Stimulated activated CD8-positive, alpha-beta memory T cell treated with anti-CD3 and anti-CD28 coated beads, Interleukin-7, amount 100 ng/mL, for 4 hours (primary cell): ENCODE measurements around the gene NKIRAS1.
"Not testable (repeated sequence)": the region's sequence is repeated elsewhere in the genome, so short reads cannot be mapped to it uniquely, and the experiment has no call there.

ENCODE experiments used
- DNase-seq, 2 donors: peaks; one replicate each; pipeline ENCODE4 v3.0.0-alpha.2; 2020; ENCODE audit warnings: low read depth in 2 of 2

NKIRAS1 gene

GRCh38 chr3:23870663-23871043, 46.1 kb downstream of the NKIRAS1 start:
- not testable (repeated sequence) for DNase-seq

GRCh38 chr3:23869977-23870662, 46.7 kb downstream of the NKIRAS1 start:
- DNase-seq: no peak

GRCh38 chr3:23867838-23868237, 49.0 kb downstream of the NKIRAS1 start:
- no peak for DNase-seq

GRCh38 chr3:23867400-23867799, 49.4 kb downstream of the NKIRAS1 start:
- no peak for DNase-seq

- no peak for DNase-seq
These were observed 51.0 kb downstream of the NKIRAS1 start for GRCh38 chr3:23865595-23866396.

- no peak for DNase-seq
These were observed 51.9 kb downstream of the NKIRAS1 start for GRCh38 chr3:23864931-23865330.

DNA sequence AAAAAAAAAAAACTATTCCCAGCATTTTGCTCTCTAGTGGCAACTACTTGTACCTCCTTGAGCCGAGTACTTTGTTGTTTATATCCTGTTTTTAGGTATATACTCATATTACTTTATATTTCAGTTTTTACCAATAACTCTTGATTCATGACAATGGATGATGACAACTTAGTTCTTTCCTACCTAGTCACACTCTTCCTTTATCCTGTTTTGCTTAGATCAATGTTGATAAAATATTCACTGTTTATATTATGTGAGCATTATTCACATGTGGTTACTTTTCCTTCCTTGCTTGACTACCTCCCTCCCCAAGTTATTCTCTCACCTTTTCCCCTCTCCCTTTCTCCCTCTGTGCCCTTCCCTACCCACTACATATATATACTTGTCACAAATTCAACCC, 53.7 kb downstream of the NKIRAS1 start:
- no peak for DNase-seq

GRCh38 chr3:23861689-23862088, 55.1 kb downstream of the NKIRAS1 start:
- DNase-seq: no peak

DNA sequence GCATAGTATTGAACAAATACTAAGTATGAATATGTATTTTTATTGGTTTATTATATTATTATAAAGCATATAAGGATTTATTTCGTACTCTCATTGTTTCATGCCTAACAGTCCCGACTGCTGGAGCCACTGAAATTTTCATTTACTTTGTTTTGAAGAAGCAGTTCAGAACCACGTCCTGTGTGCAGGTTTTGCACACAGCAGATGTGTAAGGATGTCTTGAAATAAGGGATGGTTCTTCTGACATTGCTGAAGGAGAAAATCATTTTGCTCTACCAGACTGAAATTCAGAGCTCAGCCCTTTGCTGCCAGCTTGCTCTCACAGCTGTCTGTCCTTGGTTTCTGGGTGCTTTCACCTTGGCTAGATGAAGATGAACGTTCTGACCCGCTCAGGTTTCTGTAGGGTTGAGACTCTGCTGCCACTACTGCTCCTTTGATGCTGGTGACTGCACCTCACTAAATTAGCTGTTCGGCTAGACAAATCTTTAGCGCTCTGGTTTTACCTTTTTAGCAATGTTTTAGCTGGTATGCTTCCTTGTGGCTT, 56.9 kb downstream of the NKIRAS1 start:
- DNase-seq: no peak

DNA sequence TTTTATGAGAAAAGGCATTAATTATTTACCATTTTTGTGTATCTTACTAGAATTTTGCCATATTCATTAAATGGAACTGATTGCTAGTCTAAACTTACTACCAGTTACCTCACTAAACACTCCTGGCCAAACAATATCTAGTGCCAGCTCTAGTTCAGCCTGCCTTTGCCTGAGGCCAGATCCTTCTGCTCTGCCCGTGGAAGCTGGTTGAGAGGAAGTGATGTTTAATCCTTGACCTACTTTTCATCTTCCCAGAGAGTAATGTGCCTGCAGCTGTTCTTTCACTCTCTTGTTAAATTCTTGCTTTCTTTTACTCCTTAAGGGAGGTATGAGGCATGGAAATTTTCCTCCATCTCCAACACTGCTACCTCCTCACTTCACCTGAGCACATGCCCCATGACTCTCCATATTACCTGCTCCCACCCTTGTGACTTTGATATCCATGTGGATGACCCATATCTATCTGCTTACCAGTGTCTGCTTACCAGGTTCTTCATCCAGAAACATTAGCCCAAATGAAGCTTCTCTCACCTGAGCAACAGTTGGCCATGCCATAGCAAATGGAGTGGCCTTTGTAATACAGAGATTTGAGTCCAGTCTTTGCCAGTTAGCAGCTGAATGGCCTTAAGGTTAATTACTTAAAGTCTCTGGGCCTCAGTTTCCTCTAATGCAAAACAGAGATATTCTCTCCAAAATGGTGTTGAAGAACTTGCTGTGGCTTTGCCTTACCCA, 57.6 kb downstream of the NKIRAS1 start:
- no peak for DNase-seq

DNA sequence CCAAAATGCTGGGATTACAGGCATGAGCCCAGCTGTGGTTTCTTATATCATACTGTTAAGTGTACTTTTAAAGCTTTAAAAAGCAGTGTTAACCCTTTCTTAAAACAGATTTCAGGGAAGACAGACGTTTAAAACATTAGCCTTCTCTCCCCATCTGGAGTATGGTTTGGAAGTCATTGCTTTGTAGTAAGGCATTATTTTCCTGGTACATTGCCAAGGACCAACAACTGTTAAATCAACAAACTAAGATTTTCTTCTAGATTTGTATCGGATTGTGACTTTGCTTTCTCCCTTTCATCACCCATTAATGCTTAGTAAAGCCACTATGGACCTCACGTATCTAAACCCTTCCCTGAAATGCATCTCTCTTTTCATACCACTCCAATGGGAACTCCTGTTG, 60.5 kb downstream of the NKIRAS1 start:
- no peak for DNase-seq

DNA sequence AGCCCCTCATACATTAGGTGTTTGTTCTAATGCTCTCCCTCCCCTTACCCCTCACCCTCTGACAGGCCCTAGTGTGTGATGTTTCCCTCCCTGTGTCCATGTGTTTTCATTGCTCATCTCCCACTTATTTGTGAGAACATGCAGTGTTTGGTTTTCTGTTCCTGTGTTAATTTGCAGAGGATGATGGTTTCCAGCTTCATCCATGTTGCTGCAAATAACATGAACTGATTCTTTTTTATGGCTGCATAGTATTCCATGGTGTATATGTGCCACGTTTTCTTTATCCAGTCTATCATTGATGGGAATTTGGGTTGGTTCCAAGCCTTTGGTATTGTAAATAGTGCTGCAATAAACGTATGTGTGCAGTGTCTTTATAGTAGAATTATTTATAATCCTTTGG, 67.3 kb downstream of the NKIRAS1 start:
- not testable (repeated sequence) for DNase-seq

GRCh38 chr3:23845326-23846216, 71.2 kb downstream of the NKIRAS1 start:
- no peak for DNase-seq

DNA sequence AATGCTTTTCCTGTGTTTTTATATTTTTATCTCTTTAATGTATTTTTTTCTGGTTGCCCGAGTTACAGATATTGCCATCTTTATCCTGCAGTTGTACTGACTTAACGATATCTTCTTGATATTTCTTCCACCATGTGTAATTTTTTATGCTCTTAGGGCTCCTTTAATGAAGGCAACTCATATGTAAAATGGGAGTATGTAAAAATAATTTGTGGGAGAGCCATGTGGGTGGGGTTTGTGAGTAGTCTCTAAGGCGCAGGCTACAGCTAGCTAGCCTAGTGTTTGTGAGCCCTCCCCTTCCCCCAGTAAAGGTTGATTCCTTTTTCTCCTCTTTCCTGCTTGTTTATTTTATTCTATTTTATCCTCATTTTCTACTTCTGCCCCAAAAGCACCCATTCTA, 72.9 kb downstream of the NKIRAS1 start:
- DNase-seq: no peak
